Vagina (tissue), 2 donors: Measurements from ENCODE around the gene C1orf232. TPM values are rescaled to one million over a fixed set of nuclear protein-coding genes. Genes with fewer than 3 reads are reported as not detected.

Experiments used
- DNase-seq, 2 donors: peaks; one replicate each; pipeline ENCODE4 v3.0.0-alpha.2; 2017; ENCODE audit errors: extremely low spot score in 2 of 2
- H3K27ac ChIP-seq: fragments of 200-600 bp; sonication (generic); one replicate; pipeline ENCODE4 v1.5.1; 2019
- H3K27me3 ChIP-seq: fragments of 200-600 bp; sonication (generic); one replicate; pipeline ENCODE4 v1.5.1; 2019
- H3K36me3 ChIP-seq, 2 donors: fragments of 200-600 bp; sonication (generic); one replicate each; pipeline ENCODE4 v1.5.1; 2017 to 2019
- H3K4me1 ChIP-seq: fragments of 200-600 bp; sonication (generic); one replicate; pipeline ENCODE4 v1.5.1; 2019
- H3K4me3 ChIP-seq, 2 donors: fragments of 200-600 bp; sonication (generic); 1 replicate in 1 of 2; 2 replicates in 1 of 2; pipeline ENCODE4 v1.5.1; 2016 to 2019
- H3K9me3 ChIP-seq: fragments of 200-600 bp; sonication (generic); one replicate; pipeline ENCODE4 v1.5.1; 2019
- CTCF ChIP-seq, 3 experiments: fragments of 450-650 bp in 2 of 3; fragments of 200-600 bp in 1 of 3; sonication (generic) in 1 of 3; IDR thresholded peaks; one replicate each; pipeline ENCODE4 v1.5.1; 2017 to 2019; ENCODE audit warnings: antibody characterized with exemption in 3 of 3, mild to moderate bottlenecking in 2 of 3, moderate library complexity in 2 of 3
- POLR2A ChIP-seq, 2 donors: fragments of 450-650 bp; IDR thresholded peaks; one replicate each; pipeline ENCODE4 v1.6.1; 2017; ENCODE audit warnings: antibody characterized with exemption in 2 of 2, mild to moderate bottlenecking in 2 of 2, moderate library complexity in 2 of 2
- POLR2AphosphoS5 ChIP-seq, 2 donors: sonication (generic); formaldehyde crosslinking; IDR thresholded peaks; one replicate each; pipeline ENCODE4 v1.9.0; 2017; ENCODE audit warnings: antibody characterized with exemption in 2 of 2, mild to moderate bottlenecking in 2 of 2, low read depth in 1 of 2; ENCODE audit not compliant: insufficient read depth in 1 of 2
- intact Hi-C: fragments of 100-400 bp; cut with DNase I; formaldehyde crosslinking; loops from one replicate; pipeline ENCODE4 v1.15.1; 2023
- total RNA-seq: library from RNA; depleted of rRNA; stranded (reverse); fragments of >200 nt; gene quantifications from one replicate; pipeline ENCODE4 v1.2.3, GENCODE V29; 2016

C1orf232 gene
- total RNA-seq, 1 donor from 2014 or later, result not detected

GRCh38 chr1:26203642-26204318 is 35.0 kb upstream of the C1orf232 start:
- Histone ChIP-seq H3K4me3 (no peak overlapping the region), H3K27me3 (no peaks in the 10 kb centered on the region), H3K36me3 (no peaks in the 10 kb centered on the region), H3K27ac (no peak overlapping the region), H3K4me1 (peaks cover 12% of the 10 kb centered on the region), H3K9me3 (no peaks in the 10 kb centered on the region)
- DNase-seq, result no peak
- no peak for TF ChIP-seq POLR2AphosphoS5 (IDR thresholded peaks at IDR 0.05; ENCODE audit: insufficient read depth in 1 of 2, low read depth in 1 of 2)
- TF ChIP-seq CTCF (IDR thresholded peaks at IDR 0.05), result no peak
- TF ChIP-seq POLR2A (IDR thresholded peaks at IDR 0.05), result no peak
- intact Hi-C loops, result no loop called here

GRCh38 chr1:26200413-26200812 is 31.6 kb upstream of the C1orf232 start:
- DNase-seq, result no peak
- TF ChIP-seq POLR2A (IDR thresholded peaks at IDR 0.05), result no peak
- no peak for TF ChIP-seq CTCF (IDR thresholded peaks at IDR 0.05)
- TF ChIP-seq POLR2AphosphoS5 (IDR thresholded peaks at IDR 0.05; ENCODE audit: insufficient read depth in 1 of 2, low read depth in 1 of 2), result no peak
- Histone ChIP-seq H3K4me3 (no peak overlapping the region), H3K4me1 (peaks cover 12% of the 10 kb centered on the region), H3K9me3 (no peaks in the 10 kb centered on the region), H3K36me3 (no peaks in the 10 kb centered on the region), H3K27ac (no peak overlapping the region), H3K27me3 (no peaks in the 10 kb centered on the region)
- intact Hi-C loops, result no loop called here

GRCh38 chr1:26197813-26198212 is 29.1 kb upstream of the C1orf232 start:
- no peaks in the 10 kb centered on the region for H3K36me3 ChIP-seq
- DNase-seq, result no peak
- H3K4me1 ChIP-seq, result peaks cover 12% of the 10 kb centered on the region
- no peaks in the 10 kb centered on the region for H3K27me3 ChIP-seq
- intact Hi-C loops, result no loop called here
- no peak overlapping the region for H3K27ac ChIP-seq
- H3K9me3 ChIP-seq, result no peaks in the 10 kb centered on the region
- no peak overlapping the region for H3K4me3 ChIP-seq
- no peak for TF ChIP-seq POLR2A (IDR thresholded peaks at IDR 0.05)
- TF ChIP-seq CTCF (IDR thresholded peaks at IDR 0.05), result no peak
- no peak for TF ChIP-seq POLR2AphosphoS5 (IDR thresholded peaks at IDR 0.05; ENCODE audit: insufficient read depth in 1 of 2, low read depth in 1 of 2)

- H3K36me3 ChIP-seq, result no peaks in the 10 kb centered on the region
- no peaks in the 10 kb centered on the region for H3K9me3 ChIP-seq
- TF ChIP-seq CTCF (IDR thresholded peaks at IDR 0.05) (no peak), POLR2A (IDR thresholded peaks at IDR 0.05) (no peak), POLR2AphosphoS5 (IDR thresholded peaks at IDR 0.05; ENCODE audit: insufficient read depth in 1 of 2, low read depth in 1 of 2) (no peak)
- DNase-seq, result no peak
- intact Hi-C loops, result no loop called here
- no peak overlapping the region for H3K4me3 ChIP-seq
- H3K27me3 ChIP-seq, result no peaks in the 10 kb centered on the region
- no peak overlapping the region for H3K27ac ChIP-seq
- peaks cover 12% of the 10 kb centered on the region for H3K4me1 ChIP-seq
Measured at GRCh38 chr1:26197301-26197700, 28.5 kb upstream of the C1orf232 start.

GRCh38 chr1:26195805-26196204 is 27.0 kb upstream of the C1orf232 start:
- intact Hi-C loops, result no loop called here

More at GRCh38 chr1:26195805-26196204, 27.0 kb upstream of the C1orf232 start:
- DNase-seq, result no peak
- no peak for TF ChIP-seq POLR2AphosphoS5 (IDR thresholded peaks at IDR 0.05; ENCODE audit: insufficient read depth in 1 of 2, low read depth in 1 of 2)
- no peak for TF ChIP-seq POLR2A (IDR thresholded peaks at IDR 0.05)
- no peak for TF ChIP-seq CTCF (IDR thresholded peaks at IDR 0.05)
- Histone ChIP-seq H3K27me3 (no peaks in the 10 kb centered on the region), H3K4me3 (no peak overlapping the region), H3K4me1 (peaks cover 5% of the 10 kb centered on the region), H3K36me3 (no peaks in the 10 kb centered on the region), H3K9me3 (no peaks in the 10 kb centered on the region), H3K27ac (no peak overlapping the region)
